HepG2 (cell line): ENCODE measurements around the gene KIF26B. TPM values are rescaled to one million over a fixed set of nuclear protein-coding genes. Genes with fewer than 3 reads are reported as not detected.

Source experiments
- ATAC-seq: fragments of 200-7000 bp; cut with Tn5 transposase; 3 replicates; pipeline ENCODE4 v1.9.1; 2020; ENCODE audit warnings: mild to moderate bottlenecking, moderate library complexity
- BruUV-seq: library from RNA; stranded (reverse); fragments of 400-500 nt; replicated peaks from 2 replicates; lab custom pipeline; 2021; lab: Mats Ljungman, UMichigan
- CTCF ChIA-PET: fragments of 300-600 bp; formaldehyde crosslinking; extraction: SDS; loops from one replicate; lab custom pipeline; 2021; ENCODE audit warnings: low total read pairs, inconsistent platforms, low intra/inter-chr PET ratio; lab: Yijun Ruan, JAX
- POLR2A ChIA-PET: fragments of 350-600 bp; sonication (Branson Sonifier 250); formaldehyde crosslinking; loops from one replicate; lab custom pipeline; 2020; ENCODE audit warnings: antibody characterized with exemption, inconsistent platforms; lab: Yijun Ruan, JAX
- DNase-seq: peaks from one replicate; pipeline ENCODE4 v3.0.0-alpha.2; 2015; ENCODE audit warnings: low spot score
- FAIRE-seq: peaks from 3 replicates; lab custom pipeline; 2011; peaks lifted over from hg19 to GRCh38; lab: Jason Lieb, UNC
- H2AFZ ChIP-seq: one replicate; pipeline ENCODE4 v1.6.1; 2011; ENCODE audit warnings: low read length, inconsistent platforms
- H3K27ac ChIP-seq: fragments of 300-600 bp; 3 replicates; pipeline ENCODE4 v1.8.0; 2011; ENCODE audit warnings: mixed run types, mild to moderate bottlenecking, mixed read lengths, low read length, inconsistent platforms; ENCODE audit not compliant: insufficient read depth; ENCODE audit errors: extremely low read length
- H3K27me3 ChIP-seq, 2 experiments: fragments of 200-600 bp in 1 of 2; 2 replicates in 1 of 2; 3 replicates in 1 of 2; pipeline versions ENCODE4 v1.6.0 to v1.8.0; 2011; ENCODE audit warnings: low read length in 2 of 2, mild to moderate bottlenecking in 2 of 2, moderate library complexity in 2 of 2, inconsistent platforms in 1 of 2; ENCODE audit not compliant: insufficient read depth in 2 of 2, control insufficient read depth in 1 of 2
- H3K36me3 ChIP-seq, 2 experiments: fragments of 200-600 bp in 1 of 2; replicated peaks in 1 of 2; 2 replicates in 1 of 2; 3 replicates in 1 of 2; pipeline versions ENCODE4 v1.5.1 to v1.8.0; 2011; ENCODE audit warnings: low read length in 2 of 2, inconsistent platforms in 1 of 2; ENCODE audit not compliant: insufficient read depth in 2 of 2, control insufficient read depth in 1 of 2
- H3K4me1 ChIP-seq: 2 replicates; pipeline ENCODE4 v1.5.1; 2012; ENCODE audit warnings: low read length, inconsistent platforms; ENCODE audit not compliant: insufficient read depth
- H3K4me2 ChIP-seq: 2 replicates; pipeline ENCODE4 v1.6.0; 2011; ENCODE audit warnings: low read depth, low read length, inconsistent platforms
- H3K4me3 ChIP-seq, 3 experiments: fragments of 200-600 bp in 1 of 3; sonication (generic), shearing (Covaris generic) in 1 of 3; replicated peaks in 1 of 3; 2 replicates each; pipeline ENCODE4 v1.5.1; 2011 to 2016; ENCODE audit warnings: low read length in 3 of 3, inconsistent platforms in 2 of 3, low read depth in 2 of 3, mild to moderate bottlenecking in 2 of 3, control low read depth in 1 of 3, mixed read lengths in 1 of 3; ENCODE audit not compliant: insufficient read depth in 1 of 3
- H3K79me2 ChIP-seq: one replicate; pipeline ENCODE4 v1.6.1; 2011; ENCODE audit warnings: low read length, inconsistent platforms; ENCODE audit not compliant: insufficient read depth
- H3K9ac ChIP-seq: 2 replicates; pipeline ENCODE4 v1.6.0; 2011; ENCODE audit warnings: mild to moderate bottlenecking, low read depth, low read length, inconsistent platforms; ENCODE audit not compliant: insufficient read depth
- H3K9me3 ChIP-seq: 2 replicates; pipeline ENCODE4 v1.5.1; 2012; ENCODE audit warnings: mild to moderate bottlenecking, low read length
- H4K20me1 ChIP-seq: 2 replicates; pipeline ENCODE4 v1.6.0; 2011; ENCODE audit warnings: inconsistent platforms, mild to moderate bottlenecking, low read length, moderate library complexity; ENCODE audit not compliant: insufficient read depth
- ARID5B ChIP-seq: IDR thresholded peaks from 2 replicates; pipeline ENCODE4 v1.4.0; 2020; ENCODE audit warnings: mild to moderate bottlenecking, missing genetic modification reagents
- FOXO1 ChIP-seq: sonication (generic); formaldehyde crosslinking; IDR thresholded peaks from 2 replicates; pipeline ENCODE4 v1.4.0; 2020; ENCODE audit warnings: missing genetic modification reagents
- GABPA ChIP-seq, 2 experiments: IDR thresholded peaks; 2 replicates each; pipeline ENCODE4 v1.6.1; 2011 to 2016; ENCODE audit warnings: low read depth in 2 of 2, low read length in 1 of 2, missing biosample characterization in 1 of 2, missing genetic modification characterization in 1 of 2
- GATA4 ChIP-seq: sonication (generic); IDR thresholded peaks from 2 replicates; pipeline ENCODE4 v1.6.1; 2016; ENCODE audit warnings: antibody characterized with exemption, low read depth, borderline replicate concordance
- GTF3A ChIP-seq: sonication (generic); formaldehyde crosslinking; conservative IDR thresholded peaks from 2 replicates; pipeline ENCODE4 v1.4.0; 2020; ENCODE audit warnings: mild to moderate bottlenecking, missing genetic modification reagents
- HIVEP1 ChIP-seq: sonication (generic); formaldehyde crosslinking; IDR thresholded peaks from 2 replicates; pipeline ENCODE4 v1.4.0; 2020; ENCODE audit warnings: mild to moderate bottlenecking, missing genetic modification reagents
- KLF16 ChIP-seq, 2 experiments: sonication (generic) in 1 of 2; formaldehyde crosslinking in 1 of 2; IDR thresholded peaks; 2 replicates each; pipeline versions ENCODE4 v1.6.1 to v1.8.0; 2016 to 2023; ENCODE audit warnings: missing genetic modification reagents in 2 of 2, missing compliant biosample characterization in 1 of 2
- NFRKB ChIP-seq: fragments of 450-650 bp; IDR thresholded peaks from 2 replicates; pipeline ENCODE4 v1.6.1; 2017
- ONECUT2 ChIP-seq: sonication (generic); formaldehyde crosslinking; IDR thresholded peaks from 2 replicates; pipeline ENCODE4 v1.4.0; 2020; ENCODE audit warnings: missing genetic modification reagents
- SP2 ChIP-seq: sonication (generic); formaldehyde crosslinking; IDR thresholded peaks from 2 replicates; pipeline ENCODE4 v1.5.1; 2020; ENCODE audit warnings: mild to moderate bottlenecking, missing genetic modification reagents
- SRY ChIP-seq: sonication (generic); formaldehyde crosslinking; IDR thresholded peaks from 2 replicates; pipeline ENCODE4 v1.8.0; 2022; ENCODE audit warnings: mild to moderate bottlenecking, missing genetic modification reagents
- ZBTB42 ChIP-seq: sonication (generic); formaldehyde crosslinking; IDR thresholded peaks from 2 replicates; pipeline ENCODE4 v1.5.0; 2020; ENCODE audit warnings: mild to moderate bottlenecking, missing genetic modification reagents
- ZNF792 ChIP-seq: IDR thresholded peaks from 2 replicates; pipeline ENCODE4 v1.6.1; 2016
- WGBS: methylation state at CpG from one replicate; pipeline ENCODE4 v1.1.6; 2017; ENCODE audit warnings: low lambda C conversion rate; 5-methylcytosine and 5-hydroxymethylcytosine counted together
- in situ Hi-C: cut with HindIII; loops from 2 replicates; pipeline ENCODE4 v1.10.0; 2017; ENCODE audit warnings: low pct_unique_long_range_greater_than_20kb; ENCODE audit not compliant: extremely low pct_ligation_motif_present
- intact Hi-C: fragments of 100-400 bp; cut with micrococcal nuclease; formaldehyde crosslinking; loops from one replicate; pipeline ENCODE4 v1.10.0; 2022; ENCODE audit not compliant: unreplicated experiment
- polyA plus RNA-seq, 8 experiments: library from polyadenylated mRNA; depleted of rRNA in 3 of 8; stranded (reverse) in 7 of 8; unstranded in 1 of 8; fragments of >200 nt; fragmentation: Illumina TruSeq in 4 of 8; extraction: Trizol in 4 of 8; gene quantifications; 2 replicates each; pipeline versions ENCODE4 v1.2.1 to v1.2.3, GENCODE V29; 2011 to 2016; ENCODE audit warnings: low read depth in 4 of 8, missing spikeins in 1 of 8, mixed read lengths in 1 of 8; ENCODE audit not compliant: insufficient read depth in 1 of 8
- total RNA-seq, 5 experiments: library from RNA; depleted of rRNA; stranded (reverse); fragments of >200 nt; fragmentation: Illumina TruSeq; extraction: Trizol; gene quantifications; 2 replicates each; pipeline ENCODE4 v1.2.3, GENCODE V29; 2016; ENCODE audit warnings: low read depth in 1 of 5
- TF ChIP-seq, protein P1 (sequence below): fragments of 450-650 bp; IDR thresholded peaks from 2 replicates; pipeline ENCODE4 v1.6.1; 2017; ENCODE audit warnings: mild to moderate bottlenecking

The KIF26B gene
- total and polyA plus RNA-seq, 2 of the 13 experiments (the other 11 are each of a cell fraction or from before 2014, with no cell fraction given): 0.08 to 0.09 TPM

DNA sequence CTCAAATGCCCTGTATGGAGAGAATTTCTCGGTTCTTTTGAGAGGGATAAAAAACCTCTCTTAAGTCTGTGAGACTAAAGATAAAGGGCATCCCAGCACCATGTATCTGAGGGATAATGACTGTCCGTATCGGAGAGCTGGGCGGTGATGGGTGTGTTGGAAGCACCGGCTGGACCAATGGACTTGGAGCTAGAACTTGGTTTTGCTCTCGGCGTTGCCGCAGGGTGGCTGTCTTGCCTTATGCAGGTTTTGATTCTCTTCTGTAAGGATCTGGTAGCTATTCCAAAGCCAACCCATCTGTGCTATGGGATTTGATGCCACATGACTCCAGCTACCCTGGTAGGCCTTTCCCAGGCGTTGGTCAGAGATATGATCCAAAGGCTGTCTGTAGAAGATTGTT is 348.8 kb downstream of the KIF26B start:
- ATAC-seq: no peak
- in situ Hi-C loops: no loop called here
- H3K27me3 ChIP-seq: no peaks in the 10 kb centered on the region
- WGBS: 89% methylated on average over 7 of the region's 9 CpGs
- no TSS peak for BruUV-seq
- intact Hi-C loops: no loop called here
- H2AFZ ChIP-seq: no peak overlapping the region
- POLR2A ChIA-PET: no interaction called here
- no peak overlapping the region for H3K4me2 ChIP-seq
- no peak overlapping the region for H3K4me3 ChIP-seq
- no peaks in the 10 kb centered on the region for H3K79me2 ChIP-seq
- H3K9me3 ChIP-seq: no peaks in the 10 kb centered on the region
- H3K9ac ChIP-seq: no peak overlapping the region
- no peak for TF ChIP-seq KLF16 (CRISPR knock-in tag; IDR thresholded peaks at IDR 0.05)
- no peak for TF ChIP-seq FOXO1 (CRISPR knock-in tag)
- no peaks in the 10 kb centered on the region for H4K20me1 ChIP-seq
- no peaks in the 10 kb centered on the region for H3K36me3 ChIP-seq
- DNase-seq: no peak
- CTCF ChIA-PET: no interaction called here
- no peaks in the 10 kb centered on the region for H3K4me1 ChIP-seq
- FAIRE-seq: no peak
- H3K27ac ChIP-seq: no peak overlapping the region

GRCh38 chr1:245510144-245510543 is 355.4 kb downstream of the KIF26B start:
- no peaks in the 10 kb centered on the region for H3K4me1 ChIP-seq
- H3K27ac ChIP-seq: no peak overlapping the region
- H4K20me1 ChIP-seq: no peaks in the 10 kb centered on the region
- H3K9me3 ChIP-seq: no peaks in the 10 kb centered on the region
- H3K4me2 ChIP-seq: no peak overlapping the region
- H2AFZ ChIP-seq: no peak overlapping the region
- no peak overlapping the region for H3K9ac ChIP-seq
- in situ Hi-C loops (loop anchor here (10.0 kb wide), 1 partner anchor 495 kb away; no protein-coding TSS in a partner anchor), intact Hi-C loops (loop anchor here (10.0 kb wide), 1 partner anchor 945 kb away; no protein-coding TSS in a partner anchor)
- H3K79me2 ChIP-seq: no peaks in the 10 kb centered on the region
- H3K27me3 ChIP-seq: peaks cover 0 to 9% of the 10 kb centered on the region in 2 experiments; a peak in 2 of 5 replicates
- CTCF ChIA-PET: no interaction called here
- DNase-seq (no peak), FAIRE-seq (no peak), ATAC-seq (no peak)
- WGBS: 27% methylated on average over 4 of the region's 4 CpGs
- no peak overlapping the region for H3K4me3 ChIP-seq
- H3K36me3 ChIP-seq: no peaks in the 10 kb centered on the region
- no TSS peak for BruUV-seq
- POLR2A ChIA-PET: no interaction called here
- TF ChIP-seq GABPA (IDR thresholded peaks at IDR 0.05; ENCODE audit: low read depth, low read length) (no peak), GABPA (CRISPR knock-in tag; IDR thresholded peaks at IDR 0.05; ENCODE audit: low read depth) (no peak), ONECUT2 (CRISPR knock-in tag) (no peak), ARID5B (CRISPR knock-in tag) (no peak), SRY (no peak), NFRKB (no peak), GTF3A (CRISPR knock-in tag) (no peak), ZBTB42 (no peak), HIVEP1 (CRISPR knock-in tag) (no peak), SP2 (CRISPR knock-in tag) (no peak), ZNF792 (CRISPR knock-in tag) (no peak), GATA4 (no peak)
- TF ChIP-seq, protein P1, sequence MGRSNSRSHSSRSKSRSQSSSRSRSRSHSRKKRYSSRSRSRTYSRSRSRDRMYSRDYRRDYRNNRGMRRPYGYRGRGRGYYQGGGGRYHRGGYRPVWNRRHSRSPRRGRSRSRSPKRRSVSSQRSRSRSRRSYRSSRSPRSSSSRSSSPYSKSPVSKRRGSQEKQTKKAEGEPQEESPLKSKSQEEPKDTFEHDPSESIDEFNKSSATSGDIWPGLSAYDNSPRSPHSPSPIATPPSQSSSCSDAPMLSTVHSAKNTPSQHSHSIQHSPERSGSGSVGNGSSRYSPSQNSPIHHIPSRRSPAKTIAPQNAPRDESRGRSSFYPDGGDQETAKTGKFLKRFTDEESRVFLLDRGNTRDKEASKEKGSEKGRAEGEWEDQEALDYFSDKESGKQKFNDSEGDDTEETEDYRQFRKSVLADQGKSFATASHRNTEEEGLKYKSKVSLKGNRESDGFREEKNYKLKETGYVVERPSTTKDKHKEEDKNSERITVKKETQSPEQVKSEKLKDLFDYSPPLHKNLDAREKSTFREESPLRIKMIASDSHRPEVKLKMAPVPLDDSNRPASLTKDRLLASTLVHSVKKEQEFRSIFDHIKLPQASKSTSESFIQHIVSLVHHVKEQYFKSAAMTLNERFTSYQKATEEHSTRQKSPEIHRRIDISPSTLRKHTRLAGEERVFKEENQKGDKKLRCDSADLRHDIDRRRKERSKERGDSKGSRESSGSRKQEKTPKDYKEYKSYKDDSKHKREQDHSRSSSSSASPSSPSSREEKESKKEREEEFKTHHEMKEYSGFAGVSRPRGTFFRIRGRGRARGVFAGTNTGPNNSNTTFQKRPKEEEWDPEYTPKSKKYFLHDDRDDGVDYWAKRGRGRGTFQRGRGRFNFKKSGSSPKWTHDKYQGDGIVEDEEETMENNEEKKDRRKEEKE: no peak
